K562 (cell line): ENCODE measurements around the gene POLRMT. TPM values are rescaled to one million over a fixed set of nuclear protein-coding genes. Genes with fewer than 3 reads are reported as not detected.

Experiments
- ATF4 ChIP-seq: fragments of 450-650 bp; formaldehyde crosslinking; IDR thresholded peaks from 2 replicates; pipeline ENCODE4 v1.4.0; 2022; ENCODE audit warnings: mild to moderate bottlenecking, moderate library complexity
- BRCA1 ChIP-seq, 2 experiments: fragments of 450-650 bp in 1 of 2; sonication (generic) in 1 of 2; formaldehyde crosslinking in 1 of 2; IDR thresholded peaks; 2 replicates each; pipeline versions ENCODE4 v1.5.0 to v1.6.1; 2017 to 2020; ENCODE audit warnings: mild to moderate bottlenecking in 1 of 2, missing genetic modification reagents in 1 of 2
- CEBPG ChIP-seq, 3 experiments: fragments of 200-800 bp in 1 of 3; sonication (Bioruptor generic) in 1 of 3; sonication (generic) in 1 of 3; formaldehyde crosslinking in 1 of 3; IDR thresholded peaks in 2 of 3; conservative IDR thresholded peaks in 1 of 3; 2 replicates each; pipeline versions ENCODE4 v1.6.1 to v1.8.0; 2016 to 2022; ENCODE audit warnings: missing compliant biosample characterization in 2 of 3, missing genetic modification characterization in 2 of 3, mild to moderate bottlenecking in 1 of 3, missing genetic modification reagents in 1 of 3
- CTCFL ChIP-seq: IDR thresholded peaks from 2 replicates; pipeline ENCODE4 v1.6.1; 2011; ENCODE audit warnings: borderline replicate concordance, low read depth, mild to moderate bottlenecking, moderate library complexity, low read length; ENCODE audit not compliant: insufficient read depth, poor library complexity, severe bottlenecking
- EGR1 ChIP-seq: fragments of 450-650 bp; conservative IDR thresholded peaks from 2 replicates; pipeline ENCODE4 v1.6.1; 2017; ENCODE audit warnings: mild to moderate bottlenecking
- FOXJ3 ChIP-seq: sonication (generic); formaldehyde crosslinking; IDR thresholded peaks from 2 replicates; pipeline ENCODE4 v1.4.0; 2020; ENCODE audit warnings: mild to moderate bottlenecking, missing genetic modification reagents
- FUS ChIP-seq: fragments of 200-400 bp; formaldehyde crosslinking; optimal IDR thresholded peaks from 2 replicates; pipeline ENCODE3; 2017; ENCODE audit warnings: low read depth, low read length
- GABPB1 ChIP-seq: sonication (generic); formaldehyde crosslinking; IDR thresholded peaks from 2 replicates; pipeline ENCODE4 v1.8.0; 2022; ENCODE audit warnings: mild to moderate bottlenecking, missing genetic modification reagents
- HNRNPL ChIP-seq: fragments of 200-400 bp; formaldehyde crosslinking; IDR thresholded peaks from 2 replicates; pipeline ENCODE4 v1.6.1; 2017; ENCODE audit warnings: low read depth, mild to moderate bottlenecking, low read length
- IFI16 ChIP-seq: fragments of 250-450 bp; sonication (Bioruptor Pico); IDR thresholded peaks from 2 replicates; pipeline ENCODE4 v2.1.2; 2022; ENCODE audit warnings: mild to moderate bottlenecking, inconsistent platforms
- KLF16 ChIP-seq: IDR thresholded peaks from 2 replicates; pipeline ENCODE4 v1.6.1; 2016; ENCODE audit warnings: antibody characterized with exemption
- LARP7 ChIP-seq: fragments of 450-650 bp; IDR thresholded peaks from 2 replicates; pipeline ENCODE4 v1.6.1; 2016
- MBD2 ChIP-seq: sonication (generic); IDR thresholded peaks from 2 replicates; pipeline ENCODE4 v1.6.1; 2016; ENCODE audit warnings: low read depth, borderline replicate concordance
- MCM7 ChIP-seq, 2 experiments: fragments of 450-650 bp; IDR thresholded peaks; 2 replicates each; pipeline ENCODE4 v1.6.1; 2016 to 2018
- NR3C1 ChIP-seq: sonication (generic); formaldehyde crosslinking; IDR thresholded peaks from 2 replicates; pipeline ENCODE4 v1.8.1; 2022; ENCODE audit warnings: missing genetic modification reagents
- RBFOX2 ChIP-seq: fragments of 200-400 bp; formaldehyde crosslinking; IDR thresholded peaks from 2 replicates; pipeline ENCODE4 v1.6.1; 2017; ENCODE audit warnings: low read depth, mild to moderate bottlenecking, low read length, moderate library complexity
- SUPT5H ChIP-seq: fragments of 450-650 bp; IDR thresholded peaks from 2 replicates; pipeline ENCODE4 v1.6.1; 2016
- TEAD4 ChIP-seq, 2 experiments: sonication (generic) in 1 of 2; formaldehyde crosslinking in 1 of 2; IDR thresholded peaks; 2 replicates each; pipeline versions ENCODE4 v1.6.1 to v1.8.0; 2012 to 2022; ENCODE audit warnings: borderline replicate concordance in 1 of 2, inconsistent platforms in 1 of 2, low read length in 1 of 2, mild to moderate bottlenecking in 1 of 2, missing genetic modification reagents in 1 of 2
- TRIM28 ChIP-seq: fragments of 450-650 bp; IDR thresholded peaks from 2 replicates; pipeline ENCODE4 v1.6.1; 2017
- ZBED1 ChIP-seq: IDR thresholded peaks from 2 replicates; pipeline ENCODE4 v1.6.1; 2014
- polyA plus RNA-seq, 8 experiments: library from polyadenylated mRNA; depleted of rRNA in 4 of 8; stranded (reverse) in 5 of 8; unstranded in 3 of 8; fragments of >200 nt; fragmentation: Nextera tagmentation in 2 of 8; fragmentation: Illumina TruSeq in 1 of 8; extraction: Ambion mirVana in 2 of 8; extraction: Trizol in 1 of 8; gene quantifications; 2 replicates each; pipeline versions ENCODE4 v1.2.1 to v1.2.3, GENCODE V29; 2011 to 2014; ENCODE audit warnings: inconsistent platforms in 1 of 8, missing spikeins in 1 of 8
- total RNA-seq, 7 experiments: library from RNA; depleted of rRNA in 6 of 7; stranded (reverse); fragments of >200 nt in 6 of 7; fragmentation: Illumina TruSeq in 2 of 7; extraction: Trizol in 2 of 7; gene quantifications; 2 replicates each; pipeline versions ENCODE4 v1.2.1 to v1.2.3, GENCODE V29; 2011 to 2021; ENCODE audit warnings: low replicate concordance in 1 of 7
- TF ChIP-seq, protein P1 (sequence below): fragments of 250-450 bp; sonication (Bioruptor Pico); IDR thresholded peaks from 2 replicates; pipeline ENCODE4 v1.5.0; 2020; ENCODE audit warnings: mild to moderate bottlenecking
- TF ChIP-seq, protein P2 (sequence below): fragments of 450-650 bp; formaldehyde crosslinking; IDR thresholded peaks from 2 replicates; pipeline ENCODE4 v1.4.0; 2020; ENCODE audit warnings: mild to moderate bottlenecking, mixed read lengths

POLRMT gene
- total and polyA plus RNA-seq, 9 of the 15 experiments (the other 6 are each of a cell fraction or from before 2014, with no cell fraction given), result 30.3 to 144 (median 68.0) TPM

GRCh38 chr19:584240-585001 lies 48.9 kb downstream of the POLRMT start (continued):
- TF ChIP-seq, protein P1, sequence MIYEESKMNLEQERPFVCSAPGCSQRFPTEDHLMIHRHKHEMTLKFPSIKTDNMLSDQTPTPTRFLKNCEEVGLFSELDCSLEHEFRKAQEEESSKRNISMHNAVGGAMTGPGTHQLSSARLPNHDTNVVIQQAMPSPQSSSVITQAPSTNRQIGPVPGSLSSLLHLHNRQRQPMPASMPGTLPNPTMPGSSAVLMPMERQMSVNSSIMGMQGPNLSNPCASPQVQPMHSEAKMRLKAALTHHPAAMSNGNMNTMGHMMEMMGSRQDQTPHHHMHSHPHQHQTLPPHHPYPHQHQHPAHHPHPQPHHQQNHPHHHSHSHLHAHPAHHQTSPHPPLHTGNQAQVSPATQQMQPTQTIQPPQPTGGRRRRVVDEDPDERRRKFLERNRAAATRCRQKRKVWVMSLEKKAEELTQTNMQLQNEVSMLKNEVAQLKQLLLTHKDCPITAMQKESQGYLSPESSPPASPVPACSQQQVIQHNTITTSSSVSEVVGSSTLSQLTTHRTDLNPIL, result no peak
- TF ChIP-seq IFI16 (CRISPR knock-in tag) (no peak), FUS (no peak), SUPT5H (peak; percentile 80), ATF4 (CRISPR knock-in tag) (no peak), MBD2 (0 out of 2 replicates have a peak, but pooled peaks have one; percentile 10), EGR1 (peak; percentile 68), HNRNPL (peak; percentile 78; the same call in 1 of the 2 replicates), KLF16 (0 out of 2 replicates have a peak, but pooled peaks have one; percentile 6), ZBED1 (peak; percentile 50; the same call in 1 of the 2 replicates), TEAD4 (IDR thresholded peaks at IDR 0.05; ENCODE audit: low read length) (no peak), TEAD4 (CRISPR knock-in tag; IDR thresholded peaks at IDR 0.05; ENCODE audit: borderline replicate concordance) (no peak), GABPB1 (CRISPR knock-in tag) (peak; percentile 36; the same call in 1 of the 2 replicates), CTCFL (peak; percentile 76), TRIM28 (peak; percentile 11; the same call in 1 of the 2 replicates), LARP7 (no peak), NR3C1 (no peak), RBFOX2 (no peak), MCM7 (IDR thresholded peaks at IDR 0.05) (no peak), FOXJ3 (no peak), BRCA1 (IDR thresholded peaks at IDR 0.05) (no peak), BRCA1 (CRISPR knock-in tag; IDR thresholded peaks at IDR 0.05) (no peak), CEBPG (CRISPR knock-in tag; IDR thresholded peaks at IDR 0.05) (no peak), CEBPG (tag; conservative IDR thresholded peaks at IDR 0.05 in 1 of 2, IDR thresholded peaks at IDR 0.05 in 1 of 2) (no peak)
- TF ChIP-seq, protein P2, sequence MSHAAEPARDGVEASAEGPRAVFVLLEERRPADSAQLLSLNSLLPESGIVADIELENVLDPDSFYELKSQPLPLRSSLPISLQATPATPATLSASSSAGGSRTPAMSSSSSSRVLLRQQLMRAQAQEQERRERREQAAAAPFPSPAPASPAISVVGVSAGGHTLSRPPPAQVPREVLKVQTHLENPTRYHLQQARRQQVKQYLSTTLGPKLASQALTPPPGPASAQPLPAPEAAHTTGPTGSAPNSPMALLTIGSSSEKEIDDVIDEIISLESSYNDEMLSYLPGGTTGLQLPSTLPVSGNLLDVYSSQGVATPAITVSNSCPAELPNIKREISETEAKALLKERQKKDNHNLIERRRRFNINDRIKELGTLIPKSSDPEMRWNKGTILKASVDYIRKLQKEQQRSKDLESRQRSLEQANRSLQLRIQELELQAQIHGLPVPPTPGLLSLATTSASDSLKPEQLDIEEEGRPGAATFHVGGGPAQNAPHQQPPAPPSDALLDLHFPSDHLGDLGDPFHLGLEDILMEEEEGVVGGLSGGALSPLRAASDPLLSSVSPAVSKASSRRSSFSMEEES (CRISPR knock-in tag), result no peak
